HL-60 (cell line): Measurements from ENCODE around the gene JAK1.
A peak's percentile ranks its signal among the peaks of the same experiment; 100 is the strongest.

ENCODE experiments used
- DNase-seq, 2 experiments: peaks; one replicate each; pipeline ENCODE4 v3.0.0-alpha.2; 2010 to 2020; ENCODE audit warnings: low read depth in 1 of 2, low spot score in 1 of 2
- H3K27ac ChIP-seq: fragments of 250-450 bp; sonication (Bioruptor Pico); replicated peaks from 2 replicates; pipeline ENCODE4 v1.5.1; 2020; ENCODE audit warnings: mild to moderate bottlenecking, moderate library complexity
- H3K27me3 ChIP-seq: fragments of 250-450 bp; sonication (Bioruptor Pico); 2 replicates; pipeline ENCODE4 v1.5.1; 2021; ENCODE audit warnings: mild to moderate bottlenecking, moderate library complexity; ENCODE audit not compliant: insufficient read depth, poor library complexity, severe bottlenecking
- H3K4me3 ChIP-seq: replicated peaks from 2 replicates; pipeline ENCODE4 v1.5.1; 2011; ENCODE audit warnings: mild to moderate bottlenecking, control low read depth, low read length; ENCODE audit not compliant: insufficient read depth
- CTCF ChIP-seq: IDR thresholded peaks from one replicate; pipeline ENCODE4 v1.5.1; 2011; ENCODE audit warnings: low read length, control low read depth, inconsistent platforms; ENCODE audit not compliant: insufficient read depth
- GABPA ChIP-seq: IDR thresholded peaks from 2 replicates; pipeline ENCODE4 v1.6.1; 2012; ENCODE audit warnings: low read depth
- POLR2AphosphoS5 ChIP-seq: IDR thresholded peaks from 2 replicates; pipeline ENCODE4 v1.6.1; 2012; ENCODE audit warnings: low read depth
- REST ChIP-seq: IDR thresholded peaks from 2 replicates; pipeline ENCODE4 v1.6.1; 2012; ENCODE audit warnings: low read depth; ENCODE audit not compliant: insufficient replicate concordance
- SPI1 ChIP-seq: IDR thresholded peaks from 2 replicates; pipeline ENCODE4 v1.6.1; 2012; ENCODE audit warnings: low read depth, mild to moderate bottlenecking, borderline replicate concordance

Gene JAK1

DNA sequence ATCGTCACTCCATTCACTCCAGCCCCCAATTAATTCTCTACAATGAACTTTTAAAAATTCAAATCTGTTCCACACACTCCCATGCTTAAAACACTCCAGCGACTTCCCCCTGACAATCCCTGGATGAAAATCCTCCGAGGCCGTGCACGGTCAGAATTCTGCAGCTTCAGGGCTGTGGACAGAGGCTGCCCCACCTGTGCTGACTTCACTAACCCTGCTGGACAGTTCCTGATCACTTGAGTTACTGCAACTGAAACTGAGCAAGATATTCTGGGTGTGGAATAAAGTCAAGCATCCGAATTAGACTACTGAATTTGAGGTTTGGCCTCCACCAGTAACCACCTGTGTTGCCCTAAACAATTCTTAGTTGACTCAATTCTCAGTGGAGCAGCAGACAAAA, 1.0 kb upstream of the JAK1 start:
- no peak overlapping the region for H3K4me3 ChIP-seq
- no peak for TF ChIP-seq CTCF
- peak; percentile 83 for TF ChIP-seq REST
- TF ChIP-seq SPI1 = no peak
- H3K27ac ChIP-seq = no peak overlapping the region
- H3K27me3 ChIP-seq = peaks cover 2% of the 10 kb centered on the region
- no peak for DNase-seq

DNA sequence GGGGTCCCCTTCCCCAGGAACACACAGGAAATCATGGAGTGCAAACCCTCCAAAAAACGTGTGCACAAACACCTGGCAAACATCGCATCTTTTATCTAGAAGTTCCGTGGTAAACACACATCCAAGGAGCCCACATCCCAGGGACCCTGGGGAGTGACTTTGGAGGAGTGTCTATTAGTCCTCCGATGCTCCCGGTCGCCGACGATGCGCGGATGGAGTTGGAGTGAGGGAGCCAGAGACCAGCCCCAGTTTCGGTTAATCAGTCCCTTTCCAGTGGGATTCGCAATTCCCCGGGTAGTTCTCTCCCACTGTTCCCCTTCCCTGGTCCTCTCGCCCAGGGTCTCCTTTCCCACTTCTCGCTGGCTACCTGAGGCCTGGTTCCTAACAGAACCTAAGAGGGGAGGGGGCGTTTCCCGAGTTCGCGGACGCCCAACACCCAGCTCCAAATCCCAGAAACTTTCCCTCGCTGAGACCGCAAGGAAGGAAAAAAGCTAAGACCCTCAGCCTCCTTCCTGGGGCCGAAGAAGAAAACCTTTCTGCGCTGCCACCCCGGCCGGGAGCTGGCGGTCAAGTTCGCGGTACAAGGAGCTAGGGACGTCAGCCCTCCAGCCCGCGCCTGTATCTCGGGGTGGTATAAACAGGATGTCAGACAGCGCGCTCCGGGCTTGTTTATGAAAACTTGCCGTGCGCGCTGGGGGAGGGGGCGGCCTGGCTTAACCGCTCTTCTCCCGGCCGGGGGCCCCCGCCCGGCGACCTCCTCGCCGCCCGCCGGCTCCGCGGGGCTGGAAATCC, 787 bp downstream of the JAK1 start:
- H3K4me3 ChIP-seq = peak overlapping the region; percentile 72
- peak overlapping the region; percentile 42 for H3K27ac ChIP-seq
- peak in 1 of 2 experiments; percentile 51 for DNase-seq
- H3K27me3 ChIP-seq = peaks cover 2% of the 10 kb centered on the region
- TF ChIP-seq CTCF (no peak), GABPA (no peak), POLR2AphosphoS5 (no peak), REST (no peak), SPI1 (no peak)

GRCh38 chr1:64963466-64963865, 2.9 kb downstream of the JAK1 start:
- H3K27me3 ChIP-seq = peaks cover 2% of the 10 kb centered on the region
- no peak overlapping the region for H3K27ac ChIP-seq
- H3K4me3 ChIP-seq = no peak overlapping the region
- no peak for TF ChIP-seq CTCF
- TF ChIP-seq REST = no peak
- TF ChIP-seq GABPA = no peak
- TF ChIP-seq POLR2AphosphoS5 = no peak
- no peak for TF ChIP-seq SPI1
- DNase-seq = no peak
